KMS-11 (cell line): Measurements from ENCODE around the gene RSU1.

Experiments used
- H2AFZ ChIP-seq: fragments of 200-600 bp; sonication (generic); 2 replicates; pipeline ENCODE4 v1.6.1; 2016; ENCODE audit warnings: antibody characterized with exemption, mixed run types, low read depth
- H3K27ac ChIP-seq: fragments of 200-600 bp; sonication (generic); 2 replicates; pipeline ENCODE4 v1.6.1; 2016; ENCODE audit warnings: mild to moderate bottlenecking, mixed run types
- H3K27me3 ChIP-seq: fragments of 200-600 bp; sonication (generic); 2 replicates; pipeline ENCODE4 v1.6.1; 2017; ENCODE audit warnings: mild to moderate bottlenecking, low read depth, mixed run types, moderate library complexity; ENCODE audit not compliant: insufficient read depth
- H3K36me3 ChIP-seq: fragments of 200-600 bp; sonication (generic); 2 replicates; pipeline ENCODE4 v1.6.1; 2017; ENCODE audit warnings: mild to moderate bottlenecking, mixed run types; ENCODE audit not compliant: insufficient read depth
- H3K4me1 ChIP-seq: fragments of 200-600 bp; sonication (generic); 2 replicates; pipeline ENCODE4 v1.6.1; 2016; ENCODE audit warnings: mild to moderate bottlenecking, low read depth, mixed run types; ENCODE audit not compliant: poor library complexity, severe bottlenecking
- H3K4me2 ChIP-seq: fragments of 200-600 bp; sonication (generic); 2 replicates; pipeline ENCODE4 v1.7.0; 2016; ENCODE audit warnings: mild to moderate bottlenecking, mixed run types
- H3K4me3 ChIP-seq: fragments of 200-600 bp; sonication (generic); IDR thresholded peaks from 2 replicates; pipeline ENCODE4 v1.6.1; 2017; ENCODE audit warnings: low read depth, low read length, mixed read lengths; ENCODE audit not compliant: insufficient read depth
- H3K79me2 ChIP-seq: fragments of 200-600 bp; sonication (generic); 2 replicates; pipeline ENCODE4 v1.6.1; 2016; ENCODE audit warnings: low read depth, mixed run types; ENCODE audit not compliant: insufficient read depth
- H3K9ac ChIP-seq: fragments of 200-600 bp; sonication (generic); 2 replicates; pipeline ENCODE4 v1.6.1; 2016; ENCODE audit warnings: mild to moderate bottlenecking, mixed run types
- H4K20me1 ChIP-seq: fragments of 200-600 bp; sonication (generic); 2 replicates; pipeline ENCODE4 v1.6.1; 2016; ENCODE audit warnings: mild to moderate bottlenecking, mixed run types; ENCODE audit not compliant: insufficient read depth
- CTCF ChIP-seq: fragments of 200-600 bp; sonication (generic); conservative IDR thresholded peaks from 2 replicates; pipeline ENCODE4 v1.6.1; 2017; ENCODE audit warnings: low read depth, mild to moderate bottlenecking, antibody characterized with exemption, low read length, moderate library complexity, mixed read lengths

Gene RSU1

GRCh38 chr10:16570731-16571130 is 246.5 kb downstream of the RSU1 start:
- no peaks in the 10 kb centered on the region for H3K79me2 ChIP-seq
- no peak overlapping the region for H3K27ac ChIP-seq
- H3K27me3 ChIP-seq = no peaks in the 10 kb centered on the region
- H4K20me1 ChIP-seq = no peaks in the 10 kb centered on the region
- H3K9ac ChIP-seq = no peak overlapping the region
- no peaks in the 10 kb centered on the region for H3K36me3 ChIP-seq
- no peak overlapping the region for H3K4me3 ChIP-seq
- TF ChIP-seq CTCF = no peak
- no peak overlapping the region for H2AFZ ChIP-seq
- H3K4me2 ChIP-seq = no peak overlapping the region
- H3K4me1 ChIP-seq = no peaks in the 10 kb centered on the region

GRCh38 chr10:16566202-16566805 is 250.9 kb downstream of the RSU1 start:
- no peaks in the 10 kb centered on the region for H4K20me1 ChIP-seq
- no peak for TF ChIP-seq CTCF
- H3K4me1 ChIP-seq = no peaks in the 10 kb centered on the region
- no peak overlapping the region for H3K4me3 ChIP-seq
- no peak overlapping the region for H3K27ac ChIP-seq
- no peak overlapping the region for H3K4me2 ChIP-seq
- H3K36me3 ChIP-seq = no peaks in the 10 kb centered on the region
- H2AFZ ChIP-seq = no peak overlapping the region
- no peaks in the 10 kb centered on the region for H3K79me2 ChIP-seq
- no peaks in the 10 kb centered on the region for H3K27me3 ChIP-seq
- no peak overlapping the region for H3K9ac ChIP-seq

GRCh38 chr10:16565604-16566003 is 251.6 kb downstream of the RSU1 start:
- no peak for TF ChIP-seq CTCF
- H3K9ac ChIP-seq = no peak overlapping the region
- no peak overlapping the region for H3K4me2 ChIP-seq
- H3K4me1 ChIP-seq = no peaks in the 10 kb centered on the region
- no peaks in the 10 kb centered on the region for H3K79me2 ChIP-seq
- no peak overlapping the region for H3K4me3 ChIP-seq
- no peaks in the 10 kb centered on the region for H4K20me1 ChIP-seq
- no peaks in the 10 kb centered on the region for H3K36me3 ChIP-seq
- H3K27ac ChIP-seq = no peak overlapping the region
- no peaks in the 10 kb centered on the region for H3K27me3 ChIP-seq
- no peak overlapping the region for H2AFZ ChIP-seq

- Histone ChIP-seq H4K20me1 (no peaks in the 10 kb centered on the region), H3K36me3 (no peaks in the 10 kb centered on the region), H3K27ac (no peak overlapping the region), H3K27me3 (no peaks in the 10 kb centered on the region), H3K4me1 (no peaks in the 10 kb centered on the region), H3K79me2 (no peaks in the 10 kb centered on the region), H2AFZ (no peak overlapping the region), H3K4me2 (no peak overlapping the region), H3K9ac (no peak overlapping the region), H3K4me3 (no peak overlapping the region)
- TF ChIP-seq CTCF = no peak
Observed at GRCh38 chr10:16562891-16563290, 254.3 kb downstream of the RSU1 start.
